DOHH2 (cell line): ENCODE data around the gene STN1.

Source experiments
- H3F3A ChIP-seq: fragments of 200-600 bp; sonication (generic), shearing (Covaris generic); 2 replicates; pipeline ENCODE4 v1.6.0; 2016; ENCODE audit warnings: antibody characterized with exemption, mild to moderate bottlenecking; ENCODE audit not compliant: control insufficient read depth, insufficient read depth
- H3K27ac ChIP-seq: fragments of 200-600 bp; sonication (generic); 2 replicates; pipeline ENCODE4 v1.5.1; 2014; ENCODE audit warnings: low read depth, mild to moderate bottlenecking, low read length, moderate library complexity
- H3K27me3 ChIP-seq: fragments of 200-600 bp; sonication (generic); 2 replicates; pipeline ENCODE4 v1.6.1; 2014; ENCODE audit warnings: mild to moderate bottlenecking, low read length, mixed read lengths; ENCODE audit not compliant: control insufficient read depth
- H3K36me3 ChIP-seq: fragments of 200-600 bp; sonication (generic); 2 replicates; pipeline ENCODE4 v1.6.1; 2014; ENCODE audit warnings: mild to moderate bottlenecking, low read length, moderate library complexity, mixed read lengths; ENCODE audit not compliant: control insufficient read depth
- H3K4me1 ChIP-seq: fragments of 200-600 bp; sonication (generic); 2 replicates; pipeline ENCODE4 v1.6.1; 2014; ENCODE audit warnings: mild to moderate bottlenecking, low read length, mixed read lengths; ENCODE audit not compliant: control insufficient read depth
- H3K4me2 ChIP-seq: fragments of 200-600 bp; sonication (generic); 2 replicates; pipeline ENCODE4 v1.6.0; 2014; ENCODE audit warnings: mild to moderate bottlenecking, low read length, moderate library complexity
- H3K4me3 ChIP-seq: fragments of 200-600 bp; sonication (generic); 2 replicates; pipeline ENCODE4 v1.5.1; 2014; ENCODE audit warnings: mild to moderate bottlenecking, low read length, mixed read lengths
- H3K79me2 ChIP-seq: fragments of 200-600 bp; sonication (generic); 2 replicates; pipeline ENCODE4 v1.6.1; 2014; ENCODE audit warnings: mild to moderate bottlenecking, low read length, mixed read lengths; ENCODE audit not compliant: control insufficient read depth
- H3K9me2 ChIP-seq: fragments of 200-600 bp; sonication (generic); replicated peaks from 2 replicates; pipeline ENCODE4 v1.6.1; 2014; ENCODE audit warnings: mild to moderate bottlenecking, low read length, mixed read lengths; ENCODE audit not compliant: control insufficient read depth
- H3K9me3 ChIP-seq: fragments of 200-600 bp; sonication (generic); 2 replicates; pipeline ENCODE4 v1.6.1; 2014; ENCODE audit warnings: antibody characterized with exemption, low read length, mixed read lengths; ENCODE audit not compliant: control insufficient read depth, insufficient read depth
- H4K20me1 ChIP-seq: fragments of 200-600 bp; sonication (generic); 2 replicates; pipeline ENCODE4 v1.6.0; 2014; ENCODE audit warnings: low read depth, mild to moderate bottlenecking, antibody characterized with exemption, low read length, moderate library complexity; ENCODE audit not compliant: control insufficient read depth, insufficient read depth
- CTCF ChIP-seq: fragments of 200-600 bp; sonication (generic); IDR thresholded peaks from one replicate; pipeline ENCODE4 v1.5.1; 2014; ENCODE audit warnings: antibody characterized with exemption, mild to moderate bottlenecking, low read depth, low read length; ENCODE audit not compliant: poor library complexity, severe bottlenecking
- EZH2phosphoT487 ChIP-seq: fragments of 200-600 bp; sonication (generic); IDR thresholded peaks from 2 replicates; pipeline ENCODE4 v1.6.1; 2017; ENCODE audit warnings: borderline replicate concordance, mild to moderate bottlenecking, antibody characterized with exemption, low read length, moderate library complexity, mixed read lengths

Gene STN1

GRCh38 chr10:103931603-103932002 is 13.6 kb upstream of the STN1 start:
- Histone ChIP-seq H3K36me3 (no peaks in the 10 kb centered on the region), H3K27ac (no peak overlapping the region), H3K4me2 (no peak overlapping the region), H3F3A (no peaks in the 10 kb centered on the region), H4K20me1 (no peaks in the 10 kb centered on the region), H3K79me2 (no peaks in the 10 kb centered on the region), H3K27me3 (peaks cover 4% of the 10 kb centered on the region; the same call in 1 of the 2 replicates), H3K9me2 (no peaks in the 10 kb centered on the region), H3K9me3 (no peaks in the 10 kb centered on the region), H3K4me3 (no peak overlapping the region), H3K4me1 (no peaks in the 10 kb centered on the region)
- TF ChIP-seq EZH2phosphoT487, result no peak
- no peak for TF ChIP-seq CTCF

GRCh38 chr10:103930881-103931280 is 12.9 kb upstream of the STN1 start:
- no peaks in the 10 kb centered on the region for H3K4me1 ChIP-seq
- H4K20me1 ChIP-seq, result no peaks in the 10 kb centered on the region
- no peak overlapping the region for H3K4me2 ChIP-seq
- H3K9me3 ChIP-seq, result no peaks in the 10 kb centered on the region
- H3K79me2 ChIP-seq, result no peaks in the 10 kb centered on the region
- H3K9me2 ChIP-seq, result no peaks in the 10 kb centered on the region
- peaks cover under 1% of the 10 kb centered on the region; the same call in 1 of the 2 replicates for H3K27me3 ChIP-seq
- H3K27ac ChIP-seq, result no peak overlapping the region
- TF ChIP-seq CTCF (no peak), EZH2phosphoT487 (no peak)
- H3K36me3 ChIP-seq, result no peaks in the 10 kb centered on the region
- H3K4me3 ChIP-seq, result no peak overlapping the region
- no peaks in the 10 kb centered on the region for H3F3A ChIP-seq

- Histone ChIP-seq H3K9me3 (no peaks in the 10 kb centered on the region), H3K4me3 (no peak overlapping the region), H3K79me2 (no peaks in the 10 kb centered on the region), H3K27me3 (no peaks in the 10 kb centered on the region; the same call in 1 of the 2 replicates), H3K36me3 (no peaks in the 10 kb centered on the region), H3K27ac (no peak overlapping the region), H3K4me1 (no peaks in the 10 kb centered on the region), H4K20me1 (no peaks in the 10 kb centered on the region), H3F3A (no peaks in the 10 kb centered on the region), H3K4me2 (no peak overlapping the region), H3K9me2 (no peaks in the 10 kb centered on the region)
- TF ChIP-seq EZH2phosphoT487 (no peak), CTCF (no peak)
Observed at GRCh38 chr10:103930449-103930848, 12.5 kb upstream of the STN1 start.
